HG02870 (cell line): Measurements from ENCODE around the gene ANAPC13.
A peak's percentile ranks its signal among the peaks of the same experiment; 100 is the strongest.

Experiments used
- ATAC-seq: cut with Tn5 transposase; IDR thresholded peaks from one replicate; pipeline ENCODE4 v1.9.1; 2021; ENCODE audit warnings: mild to moderate bottlenecking, moderate library complexity; ENCODE audit not compliant: unreplicated experiment

Gene ANAPC13

GRCh38 chr3:134485718-134486576 is at the start of gene ANAPC13, which contains the start of gene CEP63:
TSS of gene ANAPC13 (minus strand) at chr3:134485985. CDS start at chr3:134482904, 3,081 bp downstream.
TSS of gene CEP63 (plus strand) at chr3:134486057. CDS start at chr3:134495321, 9,264 bp downstream.
- peak; percentile 82 for ATAC-seq

GRCh38 chr3:134535186-134535970 is 49.6 kb upstream of the ANAPC13 start:
- ATAC-seq = no peak

- ATAC-seq = no peak
Observed at GRCh38 chr3:134533493-134533892, 47.7 kb upstream of the ANAPC13 start.

GRCh38 chr3:134527538-134528186 is 41.9 kb upstream of the ANAPC13 start:
- no peak for ATAC-seq

GRCh38 chr3:134527037-134527436 is 41.3 kb upstream of the ANAPC13 start:
- no peak for ATAC-seq

GRCh38 chr3:134526319-134526718 is 40.5 kb upstream of the ANAPC13 start:
- no peak for ATAC-seq

- ATAC-seq = no peak
Observed at GRCh38 chr3:134525293-134525692, 39.5 kb upstream of the ANAPC13 start.

- no peak for ATAC-seq
Observed at GRCh38 chr3:134522541-134522940, 36.8 kb upstream of the ANAPC13 start.

GRCh38 chr3:134517791-134518190 is 32.0 kb upstream of the ANAPC13 start:
- ATAC-seq = no peak

GRCh38 chr3:134516905-134517304 is 31.1 kb upstream of the ANAPC13 start:
- no peak for ATAC-seq

GRCh38 chr3:134511500-134511899 is 25.7 kb upstream of the ANAPC13 start:
- ATAC-seq = no peak

- no peak for ATAC-seq
Observed at GRCh38 chr3:134505485-134505884, 19.7 kb upstream of the ANAPC13 start.

GRCh38 chr3:134504132-134504531 is 18.3 kb upstream of the ANAPC13 start:
- ATAC-seq = no peak

- no peak for ATAC-seq
Observed at GRCh38 chr3:134503266-134503665, 17.5 kb upstream of the ANAPC13 start.

- no peak for ATAC-seq
Observed at GRCh38 chr3:134496471-134497071, 10.8 kb upstream of the ANAPC13 start.

- no peak for ATAC-seq
Observed at GRCh38 chr3:134495980-134496379, 10.2 kb upstream of the ANAPC13 start.

- no peak for ATAC-seq
Observed at GRCh38 chr3:134494495-134494894, 8.7 kb upstream of the ANAPC13 start.

GRCh38 chr3:134487406-134487805 is 1.6 kb upstream of the ANAPC13 start:
- peak; percentile 18 for ATAC-seq

- ATAC-seq = peak; percentile 3
Observed at GRCh38 chr3:134486577-134487041, 824 bp upstream of the ANAPC13 start.

GRCh38 chr3:134485075-134485717 is 589 bp downstream of the ANAPC13 start:
- ATAC-seq = peak; percentile 3
